Fibroblast of lung (primary cell): ENCODE data around the gene PPFIA2.

Experiments
- CTCF ChIP-seq, 2 donors: IDR thresholded peaks in 1 of 2; conservative IDR thresholded peaks in 1 of 2; 1 replicate in 1 of 2; 2 replicates in 1 of 2; pipeline ENCODE4 v1.5.1; 2011 to 2012; ENCODE audit warnings: low read length in 2 of 2, control low read depth in 1 of 2, inconsistent platforms in 1 of 2, low read depth in 1 of 2, mild to moderate bottlenecking in 1 of 2
- EZH2 ChIP-seq: IDR thresholded peaks from 2 replicates; pipeline ENCODE4 v1.5.1; 2012; ENCODE audit warnings: low read length, control low read depth, mild to moderate bottlenecking; ENCODE audit errors: missing control alignments

- TF ChIP-seq CTCF (conservative IDR thresholded peaks at IDR 0.05 in 1 of 2, IDR thresholded peaks at IDR 0.05 in 1 of 2; ENCODE audit: low read depth in 1 of 2, low read length in 2 of 2) = no peak
- TF ChIP-seq EZH2 = no peak
Observed at GRCh38 chr12:81395431-81395830, 363.7 kb downstream of the PPFIA2 start.
